CMK (cell line): ENCODE data around the gene MFN1.

Experiments
- DNase-seq: peaks from one replicate; pipeline ENCODE4 v3.0.0-alpha.2; 2010; ENCODE audit warnings: low read depth

Gene MFN1

GRCh38 chr3:179432021-179432420, 84.5 kb downstream of the MFN1 start:
- no peak for DNase-seq

- DNase-seq: no peak
These were observed 84.9 kb downstream of the MFN1 start for GRCh38 chr3:179432451-179432850.

- DNase-seq: no peak
These were observed 89.0 kb downstream of the MFN1 start for GRCh38 chr3:179436517-179436916.

- no peak for DNase-seq
These were observed 91.3 kb downstream of the MFN1 start for GRCh38 chr3:179438841-179439240.
